T-helper 1 cell (primary cell): ENCODE results near the gene NCAPD3.
A peak's percentile ranks its signal among the peaks of the same experiment; 100 is the strongest.

Source experiments
- DNase-seq, 5 donors: peaks; one replicate each; pipeline ENCODE4 v3.0.0-alpha.2; 2012 to 2020

Gene NCAPD3

GRCh38 chr11:134252346-134253187 lies 28.8 kb upstream of the NCAPD3 start:
- peak in 1 of 5 donors; percentile 15 for DNase-seq

- DNase-seq, result no peak
Measured at GRCh38 chr11:134250675-134251074, 26.9 kb upstream of the NCAPD3 start.

- no peak for DNase-seq
Measured at GRCh38 chr11:134250246-134250645, 26.5 kb upstream of the NCAPD3 start.

GRCh38 chr11:134248910-134249480 lies 25.2 kb upstream of the NCAPD3 start:
- peak in 1 of 5 donors; percentile 58 for DNase-seq

GRCh38 chr11:134246678-134247077 lies 22.9 kb upstream of the NCAPD3 start:
- DNase-seq, result no peak

GRCh38 chr11:134246100-134246499 lies 22.3 kb upstream of the NCAPD3 start:
- DNase-seq, result no peak

GRCh38 chr11:134245434-134245833 lies 21.7 kb upstream of the NCAPD3 start:
- DNase-seq, result no peak

DNA sequence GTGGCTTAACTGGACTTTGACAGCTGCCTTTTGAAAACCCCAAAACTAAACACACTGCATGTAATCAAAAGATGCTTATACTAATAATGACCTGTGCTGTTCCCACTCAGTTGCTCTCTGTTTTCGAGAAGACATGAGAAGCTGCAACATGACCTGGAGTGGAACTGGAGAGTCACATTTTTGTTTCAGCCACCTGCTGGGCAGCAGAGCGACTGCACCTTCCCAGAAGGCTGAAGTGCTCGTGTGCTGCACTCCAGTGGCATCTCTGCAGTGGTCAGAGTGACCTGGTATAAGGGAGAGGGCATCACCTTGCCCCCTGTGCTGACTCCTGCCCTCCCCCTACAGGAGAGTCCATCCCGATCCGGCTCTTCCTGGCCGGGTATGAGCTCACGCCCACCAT lies 20.8 kb upstream of the NCAPD3 start:
- DNase-seq, result peak in 1 of 5 donors; percentile 19

GRCh38 chr11:134243913-134244312 lies 20.1 kb upstream of the NCAPD3 start:
- no peak for DNase-seq

GRCh38 chr11:134242376-134242775 lies 18.6 kb upstream of the NCAPD3 start:
- DNase-seq, result no peak

GRCh38 chr11:134240592-134240991 lies 16.8 kb upstream of the NCAPD3 start:
- DNase-seq, result no peak

DNA sequence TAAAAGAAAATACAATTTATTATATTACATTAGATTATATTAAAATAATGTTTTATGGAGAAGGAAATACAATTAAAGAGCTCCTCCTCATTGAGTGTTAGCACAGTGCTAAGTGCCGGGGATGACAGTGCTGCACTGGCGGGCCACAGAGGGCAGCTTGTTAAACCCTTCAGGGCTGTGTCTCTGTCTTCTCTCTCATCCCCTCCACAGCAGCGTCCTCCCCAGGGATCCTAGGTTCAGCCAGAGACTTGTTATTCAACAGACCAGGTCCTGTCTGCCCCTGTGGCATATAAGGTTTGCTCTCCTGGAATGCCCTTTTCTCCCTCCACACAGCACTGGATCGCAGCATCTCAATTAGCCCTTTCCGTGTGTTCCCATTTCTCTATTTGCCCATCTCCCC lies 15.2 kb upstream of the NCAPD3 start:
- no peak for DNase-seq

- DNase-seq, result no peak
Measured at GRCh38 chr11:134237557-134237922, 13.8 kb upstream of the NCAPD3 start.

- no peak for DNase-seq
Measured at GRCh38 chr11:134236834-134237556, 13.2 kb upstream of the NCAPD3 start.

- DNase-seq, result no peak
Measured at GRCh38 chr11:134235399-134235798, 11.6 kb upstream of the NCAPD3 start.

GRCh38 chr11:134233729-134234179 lies 10.0 kb upstream of the NCAPD3 start:
- DNase-seq, result no peak

- peak in 1 of 5 donors; percentile 9 for DNase-seq
Measured at GRCh38 chr11:134231958-134232659, 8.3 kb upstream of the NCAPD3 start.

GRCh38 chr11:134230339-134230738 lies 6.6 kb upstream of the NCAPD3 start:
- no peak for DNase-seq

- DNase-seq, result no peak
Measured at GRCh38 chr11:134229126-134229790, 5.5 kb upstream of the NCAPD3 start.

GRCh38 chr11:134228625-134229024 lies 4.9 kb upstream of the NCAPD3 start:
- DNase-seq, result peak in 1 of 5 donors; percentile 10

- DNase-seq, result no peak
Measured at GRCh38 chr11:134226806-134227325, 3.1 kb upstream of the NCAPD3 start.
